A549 (cell line): Measurements from ENCODE around the gene ACTR10.

ENCODE experiments used
- CTCF ChIP-seq: fragments of >200 bp; sonication (Bioruptor Twin); formaldehyde crosslinking; IDR thresholded peaks from 3 replicates; pipeline ENCODE4 v1.5.1; 2016
- EP300 ChIP-seq, 2 experiments: fragments of >200 bp; sonication (Bioruptor Twin); formaldehyde crosslinking; IDR thresholded peaks; 2 replicates in 1 of 2; 3 replicates in 1 of 2; pipeline ENCODE4 v1.6.1; 2016 to 2017
- JUNB ChIP-seq: fragments of >200 bp; sonication (Bioruptor Twin); formaldehyde crosslinking; IDR thresholded peaks from 2 replicates; pipeline ENCODE4 v1.6.1; 2016
- KDM1A ChIP-seq: fragments of 200-600 bp; sonication (generic); IDR thresholded peaks from 2 replicates; pipeline ENCODE4 v1.6.1; 2016; ENCODE audit warnings: low read depth, mild to moderate bottlenecking
- MAFK ChIP-seq: fragments of 450-650 bp; IDR thresholded peaks from 2 replicates; pipeline ENCODE4 v1.6.1; 2014; ENCODE audit not compliant: partially characterized antibody
- MAX ChIP-seq: IDR thresholded peaks from 2 replicates; pipeline ENCODE4 v1.6.1; 2012
- MAZ ChIP-seq: fragments of 150-350 bp; IDR thresholded peaks from 2 replicates; pipeline ENCODE4 v1.6.1; 2014; ENCODE audit warnings: antibody characterized with exemption, low read depth, low read length, borderline replicate concordance
- POLR2A ChIP-seq: IDR thresholded peaks from 2 replicates; pipeline ENCODE4 v1.6.1; 2012; ENCODE audit warnings: mild to moderate bottlenecking, low read length
- RAD21 ChIP-seq, 2 experiments: fragments of >200 bp in 1 of 2; sonication (Bioruptor Twin) in 1 of 2; formaldehyde crosslinking in 1 of 2; IDR thresholded peaks in 1 of 2; conservative IDR thresholded peaks in 1 of 2; 2 replicates in 1 of 2; 3 replicates in 1 of 2; pipeline ENCODE4 v1.6.1; 2012 to 2018; ENCODE audit warnings: inconsistent platforms in 1 of 2
- RFX5 ChIP-seq: fragments of 450-650 bp; IDR thresholded peaks from 2 replicates; pipeline ENCODE4 v1.7.1; 2014; ENCODE audit warnings: antibody characterized with exemption, mild to moderate bottlenecking, moderate library complexity
- RNF2 ChIP-seq: fragments of 200-600 bp; sonication (generic); IDR thresholded peaks from 2 replicates; pipeline ENCODE4 v1.6.1; 2016; ENCODE audit warnings: low read depth, mild to moderate bottlenecking, antibody characterized with exemption, moderate library complexity, borderline replicate concordance
- TFCP2L1 ChIP-seq: fragments of 250-450 bp; sonication (Bioruptor Pico); IDR thresholded peaks from 2 replicates; pipeline ENCODE4 v1.5.0; 2021; ENCODE audit warnings: mild to moderate bottlenecking
- ZSCAN20 ChIP-seq: fragments of 250-450 bp; sonication (Bioruptor Pico); IDR thresholded peaks from 2 replicates; pipeline ENCODE4 v1.8.0; 2022; ENCODE audit warnings: mild to moderate bottlenecking, moderate library complexity

- TF ChIP-seq POLR2A (no peak), CTCF (no peak), RFX5 (no peak), MAX (no peak), RAD21 (conservative IDR thresholded peaks at IDR 0.05 in 1 of 2, IDR thresholded peaks at IDR 0.05 in 1 of 2) (no peak), MAZ (no peak), RNF2 (no peak), EP300 (IDR thresholded peaks at IDR 0.05) (no peak), TFCP2L1 (CRISPR knock-in tag) (no peak), ZSCAN20 (CRISPR knock-in tag) (no peak), KDM1A (no peak), MAFK (no peak), JUNB (no peak)
Measured at GRCh38 chr14:58200846-58201245, 897 bp downstream of the ACTR10 start.
